Lung (tissue), 12 donors: ENCODE results near the gene LAP3. TPM values are rescaled to one million over a fixed set of nuclear protein-coding genes. Genes with fewer than 3 reads are reported as not detected.

Experiments
- ATAC-seq: fragments of 200-7000 bp; cut with Tn5 transposase; one replicate; pipeline ENCODE4 v1.9.1; 2020; ENCODE audit warnings: moderate number of reproducible peaks; ENCODE audit not compliant: insufficient read depth, low FRiP score
- DNase-seq, 3 donors: peaks; one replicate each; pipeline ENCODE4 v3.0.0-alpha.2; 2013 to 2017
- H3K27ac ChIP-seq, 2 donors: one replicate each; pipeline ENCODE4 v1.5.1; 2013; ENCODE audit warnings: mild to moderate bottlenecking in 2 of 2, moderate library complexity in 2 of 2, control low read depth in 1 of 2, inconsistent platforms in 1 of 2, low read depth in 1 of 2, low read length in 1 of 2
- H3K27me3 ChIP-seq, 3 donors: one replicate each; pipeline ENCODE4 v1.5.1; 2013; ENCODE audit warnings: low read length in 2 of 3; ENCODE audit not compliant: control insufficient read depth in 3 of 3, insufficient read depth in 3 of 3
- H3K36me3 ChIP-seq, 4 donors: one replicate each; pipeline ENCODE4 v1.5.1; 2013; ENCODE audit warnings: low read length in 4 of 4, mild to moderate bottlenecking in 1 of 4, moderate library complexity in 1 of 4; ENCODE audit not compliant: control insufficient read depth in 4 of 4, insufficient read depth in 4 of 4
- H3K4me1 ChIP-seq, 5 donors: one replicate each; pipeline ENCODE4 v1.5.1; 2013; ENCODE audit warnings: low read length in 5 of 5, mild to moderate bottlenecking in 2 of 5, moderate library complexity in 1 of 5; ENCODE audit not compliant: control insufficient read depth in 5 of 5, insufficient read depth in 5 of 5
- H3K4me3 ChIP-seq: one replicate; pipeline ENCODE4 v1.5.1; 2013; ENCODE audit warnings: mild to moderate bottlenecking, control low read depth, moderate library complexity
- H3K9ac ChIP-seq, 2 donors: one replicate each; pipeline ENCODE4 v1.5.1; 2013; ENCODE audit warnings: low read length in 2 of 2, control low read depth in 1 of 2; ENCODE audit not compliant: insufficient read depth in 1 of 2
- H3K9me3 ChIP-seq, 4 donors: one replicate each; pipeline ENCODE4 v1.5.1; 2013; ENCODE audit warnings: low read length in 3 of 4, mild to moderate bottlenecking in 1 of 4, moderate library complexity in 1 of 4; ENCODE audit not compliant: control insufficient read depth in 4 of 4, insufficient read depth in 3 of 4
- CTCF ChIP-seq: IDR thresholded peaks from 2 replicates; pipeline ENCODE4 v1.5.1; 2012; ENCODE audit warnings: mild to moderate bottlenecking; ENCODE audit errors: control extremely low read depth, extremely low read depth
- WGBS, 2 donors: extraction: QIAGEN DNeasy Blood & Tissue Kit; methylation state at CpG; one replicate each; pipeline ENCODE4 v1.1.7; 2013; 5-methylcytosine and 5-hydroxymethylcytosine counted together
- polyA plus RNA-seq, 2 donors: library from polyadenylated mRNA; stranded (reverse); fragments of 200-250 nt; gene quantifications; one replicate each; pipeline ENCODE4 v1.2.1, GENCODE V29; 2013
- total RNA-seq, 2 donors: library from RNA; depleted of rRNA in 1 of 2; stranded (reverse); fragments of >200 nt in 1 of 2; gene quantifications; one replicate each; pipeline ENCODE4 v1.2.1, GENCODE V29; 2014 to 2021
- donor health status: control.
- donor health status: control.
- donor health status: Bipolar disorder and iron deficiency.
- donor health status: healthy.
- donor health status: DM: yes; HTN: yes; CAD: no.

The LAP3 gene
- total and polyA plus RNA-seq, 4 donors = 30.7 to 185 (median 104) TPM

GRCh38 chr4:17618926-17619325 is 41.9 kb downstream of the LAP3 start:
- Histone ChIP-seq H3K36me3 (peaks cover 19 to 41% (median 34%) of the 10 kb centered on the region in 4 donors), H3K27ac (no peak overlapping the region), H3K9me3 (no peaks in the 10 kb centered on the region), H3K27me3 (no peaks in the 10 kb centered on the region), H3K4me1 (peaks cover 3 to 19% (median 15%) of the 10 kb centered on the region in 5 donors), H3K4me3 (no peak overlapping the region), H3K9ac (no peak overlapping the region)
- DNase-seq (no peak), ATAC-seq (no peak)
- 31 to 48% methylated on average over 1 of the region's 1 CpG for WGBS, 2 donors
- TF ChIP-seq CTCF = no peak

GRCh38 chr4:17619416-17620105 is 42.6 kb downstream of the LAP3 start:
- Histone ChIP-seq H3K4me1 (peaks cover 3 to 19% (median 15%) of the 10 kb centered on the region in 5 donors), H3K27ac (no peak overlapping the region), H3K9me3 (no peaks in the 10 kb centered on the region), H3K27me3 (no peaks in the 10 kb centered on the region), H3K36me3 (peaks cover 25 to 44% (median 38%) of the 10 kb centered on the region in 4 donors), H3K4me3 (no peak overlapping the region), H3K9ac (no peak overlapping the region)
- TF ChIP-seq CTCF = no peak
- WGBS, 2 donors = 70 to 83% methylated on average over 7 of the region's 7 CpGs
- ATAC-seq (no peak), DNase-seq (no peak)

- Histone ChIP-seq H3K27ac (no peak overlapping the region), H3K36me3 (peaks cover 49 to 68% (median 55%) of the 10 kb centered on the region in 4 donors), H3K4me3 (no peak overlapping the region), H3K9ac (no peak overlapping the region), H3K9me3 (no peaks in the 10 kb centered on the region), H3K27me3 (no peaks in the 10 kb centered on the region), H3K4me1 (peaks cover 0 to 9% (median 0%) of the 10 kb centered on the region in 5 donors)
- no peak for ATAC-seq
- no peak for TF ChIP-seq CTCF
- no peak for DNase-seq
- WGBS, 2 donors = 86 to 89% methylated on average over 7 of the region's 7 CpGs
Observed at GRCh38 chr4:17623451-17624001, 46.5 kb downstream of the LAP3 start.
